Mesendoderm (in vitro differentiated cells): ENCODE measurements around the gene PQBP1.

Experiments used
- DNase-seq: peaks from one replicate; pipeline ENCODE4 v3.0.0; 2013
- H2AK5ac ChIP-seq: 2 replicates; pipeline ENCODE4 v1.6.1; 2013; ENCODE audit warnings: low read length, inconsistent platforms
- H2BK120ac ChIP-seq: 2 replicates; pipeline ENCODE4 v1.6.1; 2013; ENCODE audit warnings: low read depth, mild to moderate bottlenecking, low read length, moderate library complexity, mixed read lengths
- H2BK15ac ChIP-seq: replicated peaks from 2 replicates; pipeline ENCODE4 v1.6.1; 2013; ENCODE audit warnings: low read depth, mild to moderate bottlenecking, moderate library complexity
- H2BK5ac ChIP-seq: 2 replicates; pipeline ENCODE4 v1.6.1; 2013; ENCODE audit warnings: low read length, inconsistent platforms
- H3K18ac ChIP-seq: 2 replicates; pipeline ENCODE4 v1.6.1; 2013; ENCODE audit warnings: mild to moderate bottlenecking, low read length, mixed read lengths
- H3K23ac ChIP-seq: one replicate; pipeline ENCODE4 v1.6.1; 2013; ENCODE audit warnings: low read length
- H3K27ac ChIP-seq: 2 replicates; pipeline ENCODE4 v1.5.1; 2013; ENCODE audit warnings: low read depth, mild to moderate bottlenecking, inconsistent platforms, low read length, moderate library complexity
- H3K27me3 ChIP-seq: 2 replicates; pipeline ENCODE4 v1.6.1; 2013; ENCODE audit warnings: low read length, control low read depth, mild to moderate bottlenecking, inconsistent platforms; ENCODE audit not compliant: insufficient read depth, poor library complexity
- H3K36me3 ChIP-seq: 2 replicates; pipeline ENCODE4 v1.6.1; 2013; ENCODE audit warnings: low read length, inconsistent platforms; ENCODE audit not compliant: control insufficient read depth, insufficient read depth
- H3K4ac ChIP-seq: one replicate; pipeline ENCODE4 v1.6.1; 2013; ENCODE audit warnings: low read depth, mild to moderate bottlenecking, low read length, moderate library complexity
- H3K4me1 ChIP-seq: 2 replicates; pipeline ENCODE4 v1.6.1; 2013; ENCODE audit warnings: low read depth, low read length, inconsistent platforms; ENCODE audit not compliant: control insufficient read depth
- H3K4me2 ChIP-seq: 2 replicates; pipeline ENCODE4 v1.6.1; 2013; ENCODE audit warnings: low read length
- H3K4me3 ChIP-seq: 2 replicates; pipeline ENCODE4 v1.5.1; 2013; ENCODE audit warnings: mild to moderate bottlenecking, low read length
- H3K56ac ChIP-seq: one replicate; pipeline ENCODE4 v1.6.1; 2013; ENCODE audit warnings: low read length
- H3K79me1 ChIP-seq: 2 replicates; pipeline ENCODE4 v1.6.1; 2013; ENCODE audit warnings: low read length, inconsistent platforms
- H3K79me2 ChIP-seq: 2 replicates; pipeline ENCODE4 v1.6.1; 2013; ENCODE audit warnings: mild to moderate bottlenecking, low read length; ENCODE audit not compliant: control insufficient read depth, insufficient read depth
- H3K9ac ChIP-seq: 2 replicates; pipeline ENCODE4 v1.6.1; 2013; ENCODE audit warnings: low read length, inconsistent platforms
- H4K5ac ChIP-seq: one replicate; pipeline ENCODE4 v1.6.1; 2013; ENCODE audit warnings: low read length
- H4K8ac ChIP-seq: one replicate; pipeline ENCODE4 v1.6.1; 2013; ENCODE audit warnings: low read depth, mild to moderate bottlenecking, control low read depth, low read length, moderate library complexity
- WGBS: extraction: QIAGEN DNeasy Blood & Tissue Kit; methylation state at CpG from one replicate; pipeline ENCODE4 v1.1.7; 2013; ENCODE audit warnings: low lambda C conversion rate, missing lambda C conversion rate; ENCODE audit not compliant: insufficient coverage; ENCODE audit errors: extremely low coverage; 5-methylcytosine and 5-hydroxymethylcytosine counted together

Gene PQBP1

GRCh38 chrX:48894891-48895290, 2.8 kb upstream of the PQBP1 start:
- Histone ChIP-seq H3K36me3 (no peaks in the 10 kb centered on the region), H3K56ac (no peak overlapping the region), H3K23ac (no peak overlapping the region), H2BK120ac (no peak overlapping the region), H4K5ac (no peak overlapping the region), H3K79me1 (no peaks in the 10 kb centered on the region), H3K18ac (no peak overlapping the region), H3K4me3 (no peak overlapping the region), H2AK5ac (no peak overlapping the region), H2BK5ac (no peak overlapping the region), H3K27ac (no peak overlapping the region), H3K79me2 (peaks cover 10% of the 10 kb centered on the region), H4K8ac (no peak overlapping the region), H3K4me2 (no peak overlapping the region), H2BK15ac (no peak overlapping the region), H3K9ac (no peak overlapping the region), H3K4me1 (no peaks in the 10 kb centered on the region), H3K4ac (no peak overlapping the region), H3K27me3 (no peaks in the 10 kb centered on the region)
- WGBS: no CpG with 5 or more reads among the region's 6 CpGs
- no peak for DNase-seq

GRCh38 chrX:48896611-48897011, 1.1 kb upstream of the PQBP1 start:
- H3K4me1 ChIP-seq: no peaks in the 10 kb centered on the region
- no peak overlapping the region for H2BK15ac ChIP-seq
- H2BK120ac ChIP-seq: no peak overlapping the region
- H4K5ac ChIP-seq: no peak overlapping the region
- no peak overlapping the region for H2BK5ac ChIP-seq
- no peaks in the 10 kb centered on the region for H3K27me3 ChIP-seq
- no peak overlapping the region for H3K4ac ChIP-seq
- peak overlapping the region; percentile 77 for H3K9ac ChIP-seq
- H4K8ac ChIP-seq: no peak overlapping the region
- WGBS: no CpG with 5 or more reads among the region's 9 CpGs
- H3K27ac ChIP-seq: no peak overlapping the region
- H3K56ac ChIP-seq: peak overlapping the region; percentile 80
- H3K23ac ChIP-seq: no peak overlapping the region
- H3K4me3 ChIP-seq: peak overlapping the region; percentile 60
- peak overlapping the region; percentile 62 for H3K4me2 ChIP-seq
- H3K79me1 ChIP-seq: no peaks in the 10 kb centered on the region
- no peak overlapping the region for H2AK5ac ChIP-seq
- peaks cover 2% of the 10 kb centered on the region for H3K36me3 ChIP-seq
- peak; percentile 54 for DNase-seq
- H3K79me2 ChIP-seq: peaks cover 10% of the 10 kb centered on the region
- no peak overlapping the region for H3K18ac ChIP-seq

- Histone ChIP-seq H3K4me3 (peak overlapping the region; percentile 84), H3K4me1 (no peaks in the 10 kb centered on the region), H3K36me3 (peaks cover 2% of the 10 kb centered on the region), H2BK120ac (no peak overlapping the region), H3K9ac (peak overlapping the region; percentile 91), H3K56ac (peak overlapping the region; percentile 94), H3K79me2 (peaks cover 10% of the 10 kb centered on the region), H2BK15ac (no peak overlapping the region), H3K4me2 (peak overlapping the region; percentile 62), H4K8ac (no peak overlapping the region), H3K4ac (no peak overlapping the region), H3K27ac (peak overlapping the region; percentile 79), H3K79me1 (no peaks in the 10 kb centered on the region), H4K5ac (no peak overlapping the region), H2BK5ac (peak overlapping the region; percentile 35), H3K27me3 (no peaks in the 10 kb centered on the region), H2AK5ac (no peak overlapping the region), H3K18ac (peak overlapping the region; percentile 64), H3K23ac (no peak overlapping the region)
- no CpG with 5 or more reads among the region's 38 CpGs for WGBS
- DNase-seq: peak; percentile 91
Observed at GRCh38 chrX:48897157-48897624, 539 bp upstream of the PQBP1 start.

- Histone ChIP-seq H3K56ac (no peak overlapping the region), H2AK5ac (no peak overlapping the region), H4K5ac (no peak overlapping the region), H3K79me1 (no peaks in the 10 kb centered on the region), H3K27me3 (no peaks in the 10 kb centered on the region), H4K8ac (no peak overlapping the region), H3K36me3 (peaks cover 2% of the 10 kb centered on the region), H3K79me2 (peaks cover 10% of the 10 kb centered on the region), H3K4me2 (no peak overlapping the region), H3K23ac (no peak overlapping the region), H2BK120ac (no peak overlapping the region), H3K4me1 (no peaks in the 10 kb centered on the region), H2BK5ac (no peak overlapping the region), H3K27ac (no peak overlapping the region), H2BK15ac (no peak overlapping the region), H3K18ac (no peak overlapping the region), H3K4me3 (no peak overlapping the region), H3K9ac (no peak overlapping the region), H3K4ac (no peak overlapping the region)
- no peak for DNase-seq
- WGBS: no CpG with 5 or more reads among the region's 8 CpGs
Observed at GRCh38 chrX:48899078-48899410, 1.3 kb downstream of the PQBP1 start.

GRCh38 chrX:48901069-48901468, 3.3 kb downstream of the PQBP1 start:
- H4K5ac ChIP-seq: no peak overlapping the region
- H3K36me3 ChIP-seq: peaks cover 2% of the 10 kb centered on the region
- H2BK15ac ChIP-seq: no peak overlapping the region
- no peaks in the 10 kb centered on the region for H3K27me3 ChIP-seq
- H3K23ac ChIP-seq: no peak overlapping the region
- no peak overlapping the region for H3K56ac ChIP-seq
- H3K18ac ChIP-seq: no peak overlapping the region
- no peak overlapping the region for H3K4me3 ChIP-seq
- DNase-seq: no peak
- H2BK120ac ChIP-seq: no peak overlapping the region
- no peak overlapping the region for H3K4ac ChIP-seq
- H3K79me2 ChIP-seq: peaks cover 10% of the 10 kb centered on the region
- no peaks in the 10 kb centered on the region for H3K4me1 ChIP-seq
- H3K27ac ChIP-seq: no peak overlapping the region
- H2AK5ac ChIP-seq: no peak overlapping the region
- no CpG with 5 or more reads among the region's 7 CpGs for WGBS
- H4K8ac ChIP-seq: no peak overlapping the region
- no peak overlapping the region for H3K4me2 ChIP-seq
- H2BK5ac ChIP-seq: no peak overlapping the region
- H3K79me1 ChIP-seq: no peaks in the 10 kb centered on the region
- H3K9ac ChIP-seq: no peak overlapping the region

GRCh38 chrX:48902135-48902534, 4.4 kb downstream of the PQBP1 start:
- H2BK5ac ChIP-seq: no peak overlapping the region
- WGBS: no CpG with 5 or more reads among the region's 20 CpGs
- DNase-seq: no peak

More at GRCh38 chrX:48902135-48902534, 4.4 kb downstream of the PQBP1 start:
- H3K27me3 ChIP-seq: no peaks in the 10 kb centered on the region
- H3K79me1 ChIP-seq: no peaks in the 10 kb centered on the region
- H3K23ac ChIP-seq: no peak overlapping the region
- H3K18ac ChIP-seq: no peak overlapping the region
- H3K4me2 ChIP-seq: no peak overlapping the region
- no peak overlapping the region for H2BK120ac ChIP-seq
- no peak overlapping the region for H2BK15ac ChIP-seq
- no peak overlapping the region for H3K4me3 ChIP-seq
- no peak overlapping the region for H2AK5ac ChIP-seq
- H3K4me1 ChIP-seq: no peaks in the 10 kb centered on the region
- H3K4ac ChIP-seq: no peak overlapping the region
- peaks cover 2% of the 10 kb centered on the region for H3K36me3 ChIP-seq
- H3K27ac ChIP-seq: no peak overlapping the region
- no peak overlapping the region for H3K56ac ChIP-seq
- H3K9ac ChIP-seq: no peak overlapping the region
- H3K79me2 ChIP-seq: peaks cover 6% of the 10 kb centered on the region
- H4K8ac ChIP-seq: no peak overlapping the region
- H4K5ac ChIP-seq: no peak overlapping the region
